Mucosa of stomach (tissue), 1 donor: ENCODE results near the gene LRRC38.
"Not testable (repeated sequence)": the region's sequence is repeated elsewhere in the genome, so short reads cannot be mapped to it uniquely, and the experiment has no call there.

Source experiments
- H3K27me3 ChIP-seq: one replicate; pipeline ENCODE4 v1.7.0; 2013; ENCODE audit warnings: mild to moderate bottlenecking, low read length; ENCODE audit not compliant: control insufficient read depth, insufficient read depth
- H3K36me3 ChIP-seq: one replicate; pipeline ENCODE4 v1.7.0; 2013; ENCODE audit warnings: low read length; ENCODE audit not compliant: control insufficient read depth, insufficient read depth
- H3K4me1 ChIP-seq: one replicate; pipeline ENCODE4 v1.7.0; 2013; ENCODE audit warnings: mild to moderate bottlenecking, low read length; ENCODE audit not compliant: control insufficient read depth, insufficient read depth
- H3K4me3 ChIP-seq: one replicate; pipeline ENCODE4 v1.7.0; 2013; ENCODE audit warnings: low read length
- H3K9ac ChIP-seq: one replicate; pipeline ENCODE4 v1.7.0; 2013; ENCODE audit warnings: mild to moderate bottlenecking, low read length, moderate library complexity
- H3K9me3 ChIP-seq: one replicate; pipeline ENCODE4 v1.7.0; 2013; ENCODE audit warnings: mild to moderate bottlenecking, low read length, moderate library complexity; ENCODE audit not compliant: control insufficient read depth
- donor health status: Pancreatic carcinoma.

Gene LRRC38

DNA sequence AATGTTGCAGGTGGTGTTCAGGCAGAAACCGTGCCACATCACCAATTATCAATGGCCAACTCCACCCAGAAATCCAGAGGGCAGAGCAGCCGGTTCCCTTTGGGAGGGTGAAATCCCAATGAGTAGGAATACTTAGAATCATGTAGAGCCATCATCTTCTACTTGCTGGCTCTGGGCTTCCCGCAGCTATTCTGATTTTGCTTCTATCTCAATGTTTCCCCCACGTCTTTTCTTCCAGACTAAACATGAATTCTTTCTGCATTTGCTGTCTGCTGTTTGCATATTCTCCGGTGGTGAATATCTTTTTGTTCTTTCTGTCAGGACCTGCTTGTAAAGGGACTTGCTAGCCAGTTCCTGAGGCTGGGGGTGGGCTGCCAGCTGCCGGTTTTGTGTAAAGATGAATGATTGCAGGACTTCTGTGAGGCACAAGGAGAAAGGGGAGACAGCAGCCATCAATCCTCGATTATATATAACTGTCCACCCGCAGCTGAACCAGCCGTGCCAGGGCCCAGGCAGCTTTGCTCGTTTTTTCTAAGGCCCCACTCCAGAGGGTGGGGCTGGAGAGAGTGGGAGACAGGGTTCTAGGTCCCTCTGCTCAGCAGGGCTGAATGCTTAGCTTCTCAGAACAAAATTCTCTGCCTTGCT lies 70.3 kb downstream of the LRRC38 start:
- no peak overlapping the region for H3K4me3 ChIP-seq
- no peaks in the 10 kb centered on the region for H3K9me3 ChIP-seq
- H3K9ac ChIP-seq, result no peak overlapping the region
- H3K36me3 ChIP-seq, result no peaks in the 10 kb centered on the region
- no peaks in the 10 kb centered on the region for H3K27me3 ChIP-seq
- H3K4me1 ChIP-seq, result no peaks in the 10 kb centered on the region

DNA sequence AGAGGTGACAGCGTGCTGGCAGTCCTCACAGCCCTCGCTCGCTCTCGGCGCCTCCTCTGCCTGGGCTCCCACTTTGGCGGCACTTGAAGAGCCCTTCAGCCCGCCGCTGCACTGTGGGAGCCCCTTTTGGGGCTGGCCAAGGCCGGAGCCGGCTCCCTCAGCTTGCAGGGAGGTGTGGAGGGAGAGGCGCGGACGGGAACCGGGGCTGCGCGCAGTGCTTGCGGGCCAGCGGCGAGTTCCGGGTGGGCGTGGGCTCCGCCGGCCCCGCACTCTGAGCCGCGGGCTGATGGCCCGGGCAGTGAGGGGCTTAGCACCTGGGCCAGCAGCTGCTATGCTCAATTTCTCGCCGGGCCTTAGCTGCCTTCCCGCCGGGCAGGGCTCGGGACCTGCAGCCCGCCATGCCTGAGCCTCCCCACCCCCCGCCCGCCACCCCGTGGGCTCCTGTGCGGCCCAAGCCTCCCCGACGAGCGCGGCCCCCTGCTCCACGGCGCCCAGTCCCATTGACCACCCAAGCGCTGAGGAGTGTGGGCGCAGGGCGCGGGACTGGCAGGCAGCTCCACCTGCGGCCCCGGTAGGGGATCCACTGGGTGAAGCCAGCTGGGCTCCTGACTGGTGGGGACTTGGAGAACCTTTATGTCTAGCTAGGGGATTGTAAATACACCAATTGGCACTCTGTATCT lies 74.6 kb downstream of the LRRC38 start:
- H3K4me3 ChIP-seq, H3K9ac ChIP-seq, H3K9me3 ChIP-seq, H3K4me1 ChIP-seq, H3K27me3 ChIP-seq, H3K36me3 ChIP-seq: not testable (repeated sequence)

DNA sequence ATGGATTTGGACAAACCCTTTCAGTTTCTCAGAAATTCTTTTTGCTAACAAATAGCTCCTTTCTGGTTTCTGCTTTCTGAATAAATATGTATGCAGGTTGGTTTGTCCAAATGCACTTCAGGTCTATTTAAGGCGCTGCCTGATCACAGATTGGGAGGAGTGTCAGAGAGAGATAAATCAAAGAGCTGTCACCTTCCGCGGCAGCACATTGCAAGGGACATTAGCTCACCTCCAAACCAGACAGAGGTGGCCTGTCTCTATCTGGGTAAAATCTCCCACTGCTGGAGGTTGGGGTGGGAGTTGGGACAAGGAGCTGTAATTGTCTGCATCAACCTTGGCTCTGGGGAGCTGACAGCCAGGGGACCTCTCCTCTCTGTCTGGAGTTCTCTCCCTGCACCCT lies 78.3 kb downstream of the LRRC38 start:
- Histone ChIP-seq H3K4me1 (no peaks in the 10 kb centered on the region), H3K4me3 (no peak overlapping the region), H3K9me3 (no peaks in the 10 kb centered on the region), H3K9ac (no peak overlapping the region), H3K36me3 (no peaks in the 10 kb centered on the region), H3K27me3 (no peaks in the 10 kb centered on the region)

GRCh38 chr1:13433694-13434358 lies 80.0 kb downstream of the LRRC38 start:
- not testable (repeated sequence) for H3K36me3 ChIP-seq, H3K9me3 ChIP-seq, H3K4me3 ChIP-seq, H3K4me1 ChIP-seq, H3K9ac ChIP-seq, H3K27me3 ChIP-seq

DNA sequence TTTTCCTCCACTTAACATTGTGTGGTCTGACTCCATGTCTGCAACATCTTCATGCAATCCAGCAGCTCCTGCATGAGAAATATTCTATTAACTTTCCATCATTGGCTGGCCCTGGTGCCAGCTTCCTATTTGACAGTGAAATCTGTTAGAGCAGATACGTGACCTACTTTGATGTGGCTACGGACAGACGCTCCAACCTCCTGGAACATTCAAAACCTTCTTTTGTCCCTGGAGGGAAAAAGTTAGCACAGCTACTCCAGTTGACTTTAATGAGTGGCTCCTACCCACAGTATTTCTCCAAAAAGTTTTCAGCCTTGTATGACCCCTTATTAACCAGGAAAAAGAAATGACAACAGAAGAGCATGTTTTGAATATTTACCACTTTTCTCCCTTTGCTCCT lies 81.6 kb downstream of the LRRC38 start:
- H3K9me3 ChIP-seq, result no peaks in the 10 kb centered on the region
- H3K4me1 ChIP-seq, result no peaks in the 10 kb centered on the region
- no peaks in the 10 kb centered on the region for H3K27me3 ChIP-seq
- H3K9ac ChIP-seq, result no peak overlapping the region
- H3K36me3 ChIP-seq, result no peaks in the 10 kb centered on the region
- no peak overlapping the region for H3K4me3 ChIP-seq

DNA sequence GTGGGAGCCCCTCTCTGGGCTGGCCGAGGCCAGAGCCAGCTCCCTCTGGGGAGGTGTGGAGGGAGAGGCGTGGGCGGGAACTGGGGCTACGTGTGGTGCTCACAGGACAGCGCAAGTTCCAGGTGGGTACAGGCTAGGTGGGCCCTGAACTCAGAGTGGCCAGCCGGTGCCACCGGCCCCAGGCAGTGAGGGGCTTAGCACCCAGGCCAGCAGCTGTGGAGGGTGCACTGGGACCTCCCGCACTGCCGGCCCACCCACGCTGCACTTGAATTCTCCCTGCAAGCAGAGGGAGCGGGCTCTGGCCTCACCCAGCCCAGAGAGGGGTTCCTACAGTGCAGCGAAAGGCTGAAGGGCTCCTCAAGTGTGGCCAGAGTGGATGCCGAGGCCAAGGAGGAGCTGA lies 83.3 kb downstream of the LRRC38 start:
- H3K27me3 ChIP-seq, result no peaks in the 10 kb centered on the region
- H3K4me1 ChIP-seq, result no peaks in the 10 kb centered on the region
- H3K9ac ChIP-seq, result no peak overlapping the region
- H3K36me3 ChIP-seq, result no peaks in the 10 kb centered on the region
- no peaks in the 10 kb centered on the region for H3K9me3 ChIP-seq
- no peak overlapping the region for H3K4me3 ChIP-seq
